Measurements from ENCODE around the gene CTR9.

The CTR9 gene

GRCh38 chr11:10744206-10744605 is 6.8 kb upstream of the CTR9 start:
- Histone ChIP-seq H3K27me3 (ENCODE audit: insufficient read depth, low read depth) (no peaks in the 10 kb centered on the region), H3K27ac (no peak overlapping the region), H4K20me1 (ENCODE audit: insufficient read depth) (no peaks in the 10 kb centered on the region), H3K4me3 (IDR thresholded peaks at IDR 0.05; ENCODE audit: insufficient read depth, low read depth, low read length) (no peak overlapping the region), H3K9ac (no peak overlapping the region), H2AFZ (ENCODE audit: low read depth) (peak overlapping the region; percentile 49; the same call in 1 of the 2 replicates), H3K36me3 (ENCODE audit: insufficient read depth) (no peaks in the 10 kb centered on the region), H3K79me2 (ENCODE audit: insufficient read depth, low read depth) (no peaks in the 10 kb centered on the region), H3K4me1 (ENCODE audit: low read depth, poor library complexity, severe bottlenecking) (peaks cover 27% of the 10 kb centered on the region), H3K4me2 (peak overlapping the region; percentile 48)
- TF ChIP-seq, protein P1, sequence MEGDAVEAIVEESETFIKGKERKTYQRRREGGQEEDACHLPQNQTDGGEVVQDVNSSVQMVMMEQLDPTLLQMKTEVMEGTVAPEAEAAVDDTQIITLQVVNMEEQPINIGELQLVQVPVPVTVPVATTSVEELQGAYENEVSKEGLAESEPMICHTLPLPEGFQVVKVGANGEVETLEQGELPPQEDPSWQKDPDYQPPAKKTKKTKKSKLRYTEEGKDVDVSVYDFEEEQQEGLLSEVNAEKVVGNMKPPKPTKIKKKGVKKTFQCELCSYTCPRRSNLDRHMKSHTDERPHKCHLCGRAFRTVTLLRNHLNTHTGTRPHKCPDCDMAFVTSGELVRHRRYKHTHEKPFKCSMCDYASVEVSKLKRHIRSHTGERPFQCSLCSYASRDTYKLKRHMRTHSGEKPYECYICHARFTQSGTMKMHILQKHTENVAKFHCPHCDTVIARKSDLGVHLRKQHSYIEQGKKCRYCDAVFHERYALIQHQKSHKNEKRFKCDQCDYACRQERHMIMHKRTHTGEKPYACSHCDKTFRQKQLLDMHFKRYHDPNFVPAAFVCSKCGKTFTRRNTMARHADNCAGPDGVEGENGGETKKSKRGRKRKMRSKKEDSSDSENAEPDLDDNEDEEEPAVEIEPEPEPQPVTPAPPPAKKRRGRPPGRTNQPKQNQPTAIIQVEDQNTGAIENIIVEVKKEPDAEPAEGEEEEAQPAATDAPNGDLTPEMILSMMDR (conservative IDR thresholded peaks at IDR 0.05; ENCODE audit: low read depth, low read length) = no peak

DNA sequence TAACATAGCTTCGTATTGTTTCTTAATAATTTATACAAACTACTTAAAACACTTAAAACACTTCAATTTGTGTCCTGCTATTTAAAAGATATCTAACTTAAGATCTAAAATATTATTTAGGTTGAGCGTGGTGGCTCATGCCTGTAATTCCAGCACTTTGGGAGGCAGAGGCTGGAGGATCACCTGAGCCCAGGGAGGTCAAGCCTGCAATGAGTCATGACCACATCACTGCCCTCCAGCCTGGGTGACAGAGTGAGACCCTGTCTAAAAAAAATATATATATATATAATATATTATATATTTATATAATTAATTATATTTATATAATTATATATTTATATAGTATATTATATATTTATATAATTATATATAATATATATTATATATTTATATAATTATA is 4.2 kb upstream of the CTR9 start:
- H3K4me2 ChIP-seq = no peak overlapping the region
- H3K4me1 ChIP-seq (ENCODE audit: low read depth, poor library complexity, severe bottlenecking) = peaks cover 34% of the 10 kb centered on the region
- no peaks in the 10 kb centered on the region for H3K27me3 ChIP-seq (ENCODE audit: insufficient read depth, low read depth)
- no peaks in the 10 kb centered on the region for H4K20me1 ChIP-seq (ENCODE audit: insufficient read depth)
- H2AFZ ChIP-seq (ENCODE audit: low read depth) = no peak overlapping the region
- no peak overlapping the region for H3K4me3 ChIP-seq (IDR thresholded peaks at IDR 0.05; ENCODE audit: insufficient read depth, low read depth, low read length)
- H3K27ac ChIP-seq = no peak overlapping the region
- peaks cover 4% of the 10 kb centered on the region for H3K79me2 ChIP-seq (ENCODE audit: insufficient read depth, low read depth)
- H3K9ac ChIP-seq = no peak overlapping the region
- TF ChIP-seq, protein P1 (conservative IDR thresholded peaks at IDR 0.05; ENCODE audit: low read depth, low read length) = no peak
- H3K36me3 ChIP-seq (ENCODE audit: insufficient read depth) = no peaks in the 10 kb centered on the region

DNA sequence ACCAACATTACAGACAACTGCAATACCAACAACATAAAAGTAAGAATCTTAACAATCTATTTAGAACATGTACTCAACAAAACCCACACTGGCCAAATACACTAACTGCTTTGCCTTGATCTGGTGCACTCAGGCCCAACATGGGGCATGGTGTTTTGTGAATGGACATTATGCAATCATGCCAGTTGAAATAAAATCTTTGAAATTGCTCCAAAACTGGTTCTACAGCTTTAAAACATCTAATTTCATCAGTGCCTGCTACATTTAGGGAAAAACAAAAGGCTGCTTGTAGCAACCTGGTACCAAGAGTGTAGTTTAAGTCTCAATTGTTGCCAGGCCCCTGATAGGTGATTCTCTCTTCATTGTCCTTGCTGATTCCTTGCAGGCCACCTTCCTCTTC is 3.3 kb upstream of the CTR9 start:
- H3K9ac ChIP-seq = no peak overlapping the region
- TF ChIP-seq, protein P1 (conservative IDR thresholded peaks at IDR 0.05; ENCODE audit: low read depth, low read length) = no peak
- no peaks in the 10 kb centered on the region for H3K36me3 ChIP-seq (ENCODE audit: insufficient read depth)
- no peak overlapping the region for H2AFZ ChIP-seq (ENCODE audit: low read depth)
- H3K79me2 ChIP-seq (ENCODE audit: insufficient read depth, low read depth) = peaks cover 12% of the 10 kb centered on the region
- H3K4me1 ChIP-seq (ENCODE audit: low read depth, poor library complexity, severe bottlenecking) = peaks cover 34% of the 10 kb centered on the region
- no peaks in the 10 kb centered on the region for H3K27me3 ChIP-seq (ENCODE audit: insufficient read depth, low read depth)
- H3K27ac ChIP-seq = no peak overlapping the region
- H4K20me1 ChIP-seq (ENCODE audit: insufficient read depth) = no peaks in the 10 kb centered on the region
- no peak overlapping the region for H3K4me2 ChIP-seq
- no peak overlapping the region for H3K4me3 ChIP-seq (IDR thresholded peaks at IDR 0.05; ENCODE audit: insufficient read depth, low read depth, low read length)

DNA sequence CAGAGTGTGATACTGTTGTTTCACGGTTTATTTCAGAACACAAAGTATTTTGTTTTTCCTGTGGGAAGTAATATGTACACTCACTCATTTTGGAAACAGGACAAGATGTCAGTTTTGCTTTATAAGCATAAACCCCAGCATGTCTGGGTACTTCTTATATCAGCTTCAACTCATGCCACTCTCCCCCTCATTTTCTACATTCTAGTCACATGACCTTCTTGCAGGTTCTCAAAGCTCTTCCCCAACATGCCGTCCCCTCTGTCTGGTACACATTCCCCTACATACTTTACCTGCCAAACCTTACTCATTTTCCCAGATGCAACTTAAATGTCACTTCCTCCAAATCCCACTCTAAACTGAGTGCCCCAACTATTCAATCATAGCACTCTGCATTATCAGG is 1.6 kb upstream of the CTR9 start:
- Histone ChIP-seq H3K27me3 (ENCODE audit: insufficient read depth, low read depth) (no peaks in the 10 kb centered on the region), H2AFZ (ENCODE audit: low read depth) (no peak overlapping the region), H3K4me1 (ENCODE audit: low read depth, poor library complexity, severe bottlenecking) (peaks cover 23% of the 10 kb centered on the region), H3K27ac (no peak overlapping the region), H3K9ac (no peak overlapping the region), H3K79me2 (ENCODE audit: insufficient read depth, low read depth) (peaks cover 18% of the 10 kb centered on the region), H4K20me1 (ENCODE audit: insufficient read depth) (no peaks in the 10 kb centered on the region), H3K4me3 (IDR thresholded peaks at IDR 0.05; ENCODE audit: insufficient read depth, low read depth, low read length) (no peak overlapping the region), H3K36me3 (ENCODE audit: insufficient read depth) (no peaks in the 10 kb centered on the region; the same call in 1 of the 2 replicates), H3K4me2 (no peak overlapping the region)
- TF ChIP-seq, protein P1 (conservative IDR thresholded peaks at IDR 0.05; ENCODE audit: low read depth, low read length) = no peak
